ENCODE results near the gene LRRC61.

- no peak for TF ChIP-seq POLR2A (IDR thresholded peaks at IDR 0.05)
- TF ChIP-seq CTCF (IDR thresholded peaks at IDR 0.05), result no peak
Measured at GRCh38 chr7:150375662-150376521, 52.7 kb downstream of the LRRC61 start.

Data from thyroid gland (tissue), 4 donors.